GM23338 (cell line): ENCODE measurements around the gene DGLUCY. TPM values are rescaled to one million over a fixed set of nuclear protein-coding genes. Genes with fewer than 3 reads are reported as not detected.

ENCODE experiments used
- ATAC-seq: fragments of 200-7000 bp; cut with Tn5 transposase; 3 replicates; pipeline ENCODE4 v1.9.1; 2020
- DNase-seq: peaks from one replicate; pipeline ENCODE4 v3.0.0-alpha.2; 2015; ENCODE audit warnings: low spot score
- H2AFZ ChIP-seq: fragments of 200-600 bp; sonication (generic); 2 replicates; pipeline ENCODE4 v1.8.0; 2016; ENCODE audit warnings: antibody characterized with exemption, mild to moderate bottlenecking, moderate library complexity
- H3F3A ChIP-seq: fragments of 200-600 bp; sonication (generic); replicated peaks from 2 replicates; pipeline ENCODE4 v1.8.0; 2017; ENCODE audit warnings: antibody characterized with exemption, mixed run types, low read depth
- H3K27ac ChIP-seq: fragments of 200-600 bp; sonication (generic); 2 replicates; pipeline ENCODE4 v1.6.1; 2016; ENCODE audit warnings: low read depth
- H3K27me3 ChIP-seq: fragments of 200-600 bp; sonication (generic); 2 replicates; pipeline ENCODE4 v1.8.0; 2016; ENCODE audit warnings: mild to moderate bottlenecking, mixed run types, moderate library complexity; ENCODE audit not compliant: insufficient read depth
- H3K36me3 ChIP-seq: fragments of 200-600 bp; sonication (generic); 2 replicates; pipeline ENCODE4 v1.8.0; 2016; ENCODE audit warnings: mild to moderate bottlenecking; ENCODE audit not compliant: insufficient read depth
- H3K4me1 ChIP-seq: fragments of 200-600 bp; sonication (generic); 2 replicates; pipeline ENCODE4 v1.8.0; 2016; ENCODE audit warnings: mild to moderate bottlenecking, moderate library complexity; ENCODE audit not compliant: insufficient read depth
- H3K4me2 ChIP-seq: fragments of 200-600 bp; sonication (generic); 2 replicates; pipeline ENCODE4 v1.7.1; 2017; ENCODE audit warnings: mixed run types
- H3K4me3 ChIP-seq: fragments of 200-600 bp; sonication (generic); 2 replicates; pipeline ENCODE4 v1.6.1; 2016; ENCODE audit warnings: mixed run types
- H3K79me2 ChIP-seq: fragments of 200-600 bp; sonication (generic); replicated peaks from 2 replicates; pipeline ENCODE4 v1.8.0; 2017; ENCODE audit warnings: mild to moderate bottlenecking; ENCODE audit not compliant: insufficient read depth
- H3K9me2 ChIP-seq: fragments of 200-600 bp; sonication (generic); 2 replicates; pipeline ENCODE4 v1.8.0; 2017; ENCODE audit not compliant: insufficient read depth
- H4K20me1 ChIP-seq: fragments of 200-600 bp; sonication (generic); replicated peaks from 2 replicates; pipeline ENCODE4 v1.8.0; 2017; ENCODE audit warnings: mild to moderate bottlenecking; ENCODE audit not compliant: insufficient read depth
- H3K27ac Mint-ChIP-seq: 2 replicates; pipeline ENCODE4 v1.8.0; 2020; ENCODE audit warnings: inconsistent platforms, mild to moderate bottlenecking, moderate library complexity, mixed read lengths
- H3K27me3 Mint-ChIP-seq: 3 replicates; pipeline ENCODE4 v1.8.0; 2022; ENCODE audit warnings: low read depth, mild to moderate bottlenecking, moderate library complexity, mixed read lengths, inconsistent platforms; ENCODE audit not compliant: insufficient read depth, poor library complexity
- H3K36me3 Mint-ChIP-seq: 3 replicates; pipeline ENCODE4 v1.8.0; 2021; ENCODE audit warnings: low read depth, mild to moderate bottlenecking, inconsistent platforms, moderate library complexity, mixed read lengths
- H3K4me1 Mint-ChIP-seq: 3 replicates; pipeline ENCODE4 v1.8.0; 2020; ENCODE audit warnings: mild to moderate bottlenecking, inconsistent platforms, mixed read lengths
- H3K4me3 Mint-ChIP-seq: 3 replicates; pipeline ENCODE4 v1.8.0; 2021; ENCODE audit warnings: moderate library complexity, mild to moderate bottlenecking, inconsistent platforms, mixed read lengths
- H3K9me3 Mint-ChIP-seq: 3 replicates; pipeline ENCODE4 v1.8.0; 2020; ENCODE audit warnings: moderate library complexity, mild to moderate bottlenecking, inconsistent platforms, mixed read lengths
- CREB1 ChIP-seq: fragments of 250-450 bp; sonication (Bioruptor Pico); IDR thresholded peaks from 2 replicates; pipeline ENCODE4 v1.5.0; 2020; ENCODE audit warnings: low read depth, mild to moderate bottlenecking, moderate library complexity
- CTCF ChIP-seq, 2 experiments: fragments of 200-600 bp in 1 of 2; sonication (generic) in 1 of 2; conservative IDR thresholded peaks; 2 replicates each; pipeline versions ENCODE4 v1.5.1 to v1.6.1; 2016 to 2017; ENCODE audit warnings: antibody characterized with exemption in 2 of 2, low read depth in 2 of 2, mild to moderate bottlenecking in 2 of 2, moderate library complexity in 1 of 2
- EZH2 ChIP-seq: fragments of 200-600 bp; sonication (generic); IDR thresholded peaks from one replicate; pipeline ENCODE4 v1.8.0; 2017; ENCODE audit warnings: antibody characterized with exemption, mild to moderate bottlenecking, low read depth; ENCODE audit not compliant: unreplicated experiment
- EZH2phosphoT487 ChIP-seq: fragments of 200-600 bp; sonication (generic); IDR thresholded peaks from one replicate; pipeline ENCODE4 v1.8.1; 2018; ENCODE audit warnings: antibody characterized with exemption; ENCODE audit not compliant: unreplicated experiment
- JUNB ChIP-seq: IDR thresholded peaks from one replicate; pipeline ENCODE4 v1.6.1; 2016; ENCODE audit warnings: antibody characterized with exemption; ENCODE audit not compliant: unreplicated experiment
- REST ChIP-seq: IDR thresholded peaks from one replicate; pipeline ENCODE4 v1.6.1; 2018; ENCODE audit warnings: antibody characterized with exemption; ENCODE audit not compliant: unreplicated experiment
- STAT1 ChIP-seq: IDR thresholded peaks from one replicate; pipeline ENCODE4 v1.6.1; 2016; ENCODE audit warnings: antibody characterized with exemption; ENCODE audit not compliant: unreplicated experiment
- ZNF114 ChIP-seq: fragments of 250-450 bp; sonication (Bioruptor Pico); IDR thresholded peaks from 2 replicates; pipeline ENCODE4 v1.5.0; 2020; ENCODE audit warnings: mild to moderate bottlenecking, moderate library complexity
- ZNF331 ChIP-seq: fragments of 250-450 bp; sonication (Bioruptor Pico); IDR thresholded peaks from 2 replicates; pipeline ENCODE4 v1.5.0; 2020; ENCODE audit warnings: low read depth, mild to moderate bottlenecking, moderate library complexity
- ZNF462 ChIP-seq: fragments of 250-450 bp; sonication (Bioruptor Pico); IDR thresholded peaks from 2 replicates; pipeline ENCODE4 v1.5.0; 2020; ENCODE audit warnings: mild to moderate bottlenecking, moderate library complexity
- polyA plus RNA-seq: library from polyadenylated mRNA; unstranded; fragments of >200 nt; fragmentation: Nextera tagmentation; extraction: Ambion mirVana; gene quantifications from 2 replicates; pipeline ENCODE4 v1.2.1, GENCODE V29; 2016
- total RNA-seq: library from RNA; depleted of rRNA; stranded (reverse); fragments of >200 nt; shearing (Covaris generic); gene quantifications from 2 replicates; pipeline ENCODE4 v1.2.3, GENCODE V29; 2014

The DGLUCY gene
- total and polyA plus RNA-seq, 2 experiments from 2014 or later, result 14.6 to 31.6 TPM

GRCh38 chr14:91094772-91095171, 19.1 kb upstream of the DGLUCY start:
- no peaks in the 10 kb centered on the region for H4K20me1 ChIP-seq
- no peak for DNase-seq
- H3K36me3 ChIP-seq, result no peaks in the 10 kb centered on the region
- no peaks in the 10 kb centered on the region for H3K4me1 Mint-ChIP-seq
- no peak for ATAC-seq
- H3K9me3 Mint-ChIP-seq, result no peaks in the 10 kb centered on the region
- no peaks in the 10 kb centered on the region for H3K27me3 Mint-ChIP-seq
- H2AFZ ChIP-seq, result no peak overlapping the region
- H3K27ac Mint-ChIP-seq, result no peak overlapping the region
- no peaks in the 10 kb centered on the region for H3K79me2 ChIP-seq
- TF ChIP-seq ZNF114 (CRISPR knock-in tag), result no peak
- no peak for TF ChIP-seq REST
- no peak for TF ChIP-seq JUNB
- TF ChIP-seq STAT1, result no peak
- TF ChIP-seq ZNF462 (CRISPR knock-in tag), result no peak
- no peak for TF ChIP-seq CREB1
- no peak for TF ChIP-seq EZH2phosphoT487
- no peak for TF ChIP-seq ZNF331 (CRISPR knock-in tag)
- no peak for TF ChIP-seq EZH2
- TF ChIP-seq CTCF (conservative IDR thresholded peaks at IDR 0.05; ENCODE audit: low read depth in 2 of 2), result no peak
- H3K4me1 ChIP-seq, result no peaks in the 10 kb centered on the region
- H3K9me2 ChIP-seq, result no peaks in the 10 kb centered on the region
- no peak overlapping the region for H3K4me3 ChIP-seq
- H3K27ac ChIP-seq, result no peak overlapping the region
- H3K4me3 Mint-ChIP-seq, result no peak overlapping the region
- H3K4me2 ChIP-seq, result no peak overlapping the region
- H3K27me3 ChIP-seq, result no peaks in the 10 kb centered on the region
- H3K36me3 Mint-ChIP-seq, result no peaks in the 10 kb centered on the region
- no peaks in the 10 kb centered on the region for H3F3A ChIP-seq
